ENCODE results near the gene C2CD5.

The C2CD5 gene, protein sequence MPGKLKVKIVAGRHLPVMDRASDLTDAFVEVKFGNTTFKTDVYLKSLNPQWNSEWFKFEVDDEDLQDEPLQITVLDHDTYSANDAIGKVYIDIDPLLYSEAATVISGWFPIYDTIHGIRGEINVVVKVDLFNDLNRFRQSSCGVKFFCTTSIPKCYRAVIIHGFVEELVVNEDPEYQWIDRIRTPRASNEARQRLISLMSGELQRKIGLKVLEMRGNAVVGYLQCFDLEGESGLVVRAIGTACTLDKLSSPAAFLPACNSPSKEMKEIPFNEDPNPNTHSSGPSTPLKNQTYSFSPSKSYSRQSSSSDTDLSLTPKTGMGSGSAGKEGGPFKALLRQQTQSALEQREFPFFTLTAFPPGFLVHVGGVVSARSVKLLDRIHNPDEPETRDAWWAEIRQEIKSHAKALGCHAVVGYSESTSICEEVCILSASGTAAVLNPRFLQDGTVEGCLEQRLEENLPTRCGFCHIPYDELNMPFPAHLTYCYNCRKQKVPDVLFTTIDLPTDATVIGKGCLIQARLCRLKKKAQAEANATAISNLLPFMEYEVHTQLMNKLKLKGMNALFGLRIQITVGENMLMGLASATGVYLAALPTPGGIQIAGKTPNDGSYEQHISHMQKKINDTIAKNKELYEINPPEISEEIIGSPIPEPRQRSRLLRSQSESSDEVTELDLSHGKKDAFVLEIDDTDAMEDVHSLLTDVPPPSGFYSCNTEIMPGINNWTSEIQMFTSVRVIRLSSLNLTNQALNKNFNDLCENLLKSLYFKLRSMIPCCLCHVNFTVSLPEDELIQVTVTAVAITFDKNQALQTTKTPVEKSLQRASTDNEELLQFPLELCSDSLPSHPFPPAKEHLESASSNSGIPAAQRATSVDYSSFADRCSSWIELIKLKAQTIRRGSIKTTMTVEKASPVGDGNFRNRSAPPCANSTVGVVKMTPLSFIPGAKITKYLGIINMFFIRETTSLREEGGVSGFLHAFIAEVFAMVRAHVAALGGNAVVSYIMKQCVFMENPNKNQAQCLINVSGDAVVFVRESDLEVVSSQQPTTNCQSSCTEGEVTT

DNA sequence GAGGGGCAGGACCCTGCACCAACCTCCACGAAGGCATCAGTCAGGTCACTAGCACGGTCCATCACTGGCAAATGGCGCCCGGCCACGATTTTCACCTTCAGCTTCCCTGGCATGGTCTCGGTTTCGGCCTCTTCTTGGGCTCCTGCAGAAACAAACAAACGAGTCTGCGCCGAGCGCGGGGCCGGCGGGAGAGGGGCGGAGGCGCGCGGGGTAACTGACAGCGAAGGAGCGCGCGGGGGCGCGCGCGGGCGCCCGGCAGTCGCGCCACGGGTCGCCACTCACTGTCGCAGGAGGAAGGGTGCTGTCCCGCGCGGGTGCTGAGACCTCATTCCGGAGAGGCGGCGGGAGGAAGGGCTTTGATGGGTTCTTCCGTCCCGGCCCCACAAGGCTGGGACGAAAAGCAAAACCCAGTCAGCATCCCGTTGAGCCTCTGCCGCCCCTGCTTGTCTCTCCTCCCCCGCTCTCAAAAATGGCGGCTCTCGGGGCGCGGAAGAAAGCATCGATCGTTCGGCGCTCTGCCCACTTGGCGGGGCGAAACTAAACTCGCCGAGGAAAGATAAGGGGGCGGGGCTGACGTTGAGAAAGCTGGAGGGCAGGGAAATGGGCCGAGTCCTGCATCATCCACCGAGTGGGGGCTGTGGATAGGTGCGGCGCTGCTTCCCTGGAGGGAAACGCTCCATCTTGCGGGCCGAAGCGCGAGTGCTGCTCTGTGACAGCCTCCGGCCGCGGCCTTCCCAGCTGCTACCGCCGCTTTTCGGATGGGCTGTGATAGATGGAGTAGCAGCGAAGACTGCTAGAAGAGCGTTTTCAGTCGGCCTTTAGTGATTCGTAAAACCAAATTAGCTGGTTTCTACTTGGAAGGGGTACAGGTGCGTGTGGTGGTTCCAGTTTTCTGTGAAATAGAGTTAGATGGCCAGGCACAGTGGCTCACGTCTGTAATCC lies at the start of gene C2CD5:
C2CD5 (minus strand) TSS at position 505 of the 942 bp plus-strand sequence; CDS start at position 113, 392 bp downstream.
- peaks cover 22% of the 10 kb centered on the region; the same call in 1 of the 2 replicates for H3K36me3 ChIP-seq (ENCODE audit: insufficient read depth, low read length)
- peak within 1 kb of the TSS; percentile 87 for H2AFZ ChIP-seq (ENCODE audit: low read depth, low read length)
- peak within 1 kb of the TSS; percentile 89 to 96 for H3K4me3 ChIP-seq (ENCODE audit: low read depth in 1 of 2, low read length in 2 of 2)
- DNase-seq (peak; percentile 97), ATAC-seq (ENCODE audit: insufficient read depth, low read depth) (peak; percentile 89)
- H3K27me3 ChIP-seq (ENCODE audit: insufficient read depth, low read length, poor library complexity): no peaks in the 10 kb centered on the region
- H3K27ac ChIP-seq (ENCODE audit: low read length): peak within 1 kb of the TSS; percentile 94
- H3K9ac ChIP-seq (ENCODE audit: low read depth, low read length): peak within 1 kb of the TSS; percentile 92
- H3K4me1 ChIP-seq (ENCODE audit: insufficient read depth, low read length): peaks cover 34% of the 10 kb centered on the region
- peaks cover 39% of the 10 kb centered on the region for H3K79me2 ChIP-seq (ENCODE audit: insufficient read depth, low read length)
- TF ChIP-seq EZH2 (IDR thresholded peaks at IDR 0.05; ENCODE audit: borderline replicate concordance, low read depth, low read length, severe bottlenecking): no peak
- TF ChIP-seq, protein P1, sequence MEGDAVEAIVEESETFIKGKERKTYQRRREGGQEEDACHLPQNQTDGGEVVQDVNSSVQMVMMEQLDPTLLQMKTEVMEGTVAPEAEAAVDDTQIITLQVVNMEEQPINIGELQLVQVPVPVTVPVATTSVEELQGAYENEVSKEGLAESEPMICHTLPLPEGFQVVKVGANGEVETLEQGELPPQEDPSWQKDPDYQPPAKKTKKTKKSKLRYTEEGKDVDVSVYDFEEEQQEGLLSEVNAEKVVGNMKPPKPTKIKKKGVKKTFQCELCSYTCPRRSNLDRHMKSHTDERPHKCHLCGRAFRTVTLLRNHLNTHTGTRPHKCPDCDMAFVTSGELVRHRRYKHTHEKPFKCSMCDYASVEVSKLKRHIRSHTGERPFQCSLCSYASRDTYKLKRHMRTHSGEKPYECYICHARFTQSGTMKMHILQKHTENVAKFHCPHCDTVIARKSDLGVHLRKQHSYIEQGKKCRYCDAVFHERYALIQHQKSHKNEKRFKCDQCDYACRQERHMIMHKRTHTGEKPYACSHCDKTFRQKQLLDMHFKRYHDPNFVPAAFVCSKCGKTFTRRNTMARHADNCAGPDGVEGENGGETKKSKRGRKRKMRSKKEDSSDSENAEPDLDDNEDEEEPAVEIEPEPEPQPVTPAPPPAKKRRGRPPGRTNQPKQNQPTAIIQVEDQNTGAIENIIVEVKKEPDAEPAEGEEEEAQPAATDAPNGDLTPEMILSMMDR (IDR thresholded peaks at IDR 0.05; ENCODE audit: borderline replicate concordance, extremely low read depth, low read length, poor library complexity, severe bottlenecking): peak; percentile 44
- no peaks in the 10 kb centered on the region for H3K9me3 ChIP-seq (ENCODE audit: insufficient read depth, low read length, severe bottlenecking)
- H4K20me1 ChIP-seq (ENCODE audit: insufficient read depth, low read length): no peaks in the 10 kb centered on the region
- peak within 1 kb of the TSS; percentile 98 for H3K4me2 ChIP-seq (ENCODE audit: insufficient read depth, low read length)

DNA sequence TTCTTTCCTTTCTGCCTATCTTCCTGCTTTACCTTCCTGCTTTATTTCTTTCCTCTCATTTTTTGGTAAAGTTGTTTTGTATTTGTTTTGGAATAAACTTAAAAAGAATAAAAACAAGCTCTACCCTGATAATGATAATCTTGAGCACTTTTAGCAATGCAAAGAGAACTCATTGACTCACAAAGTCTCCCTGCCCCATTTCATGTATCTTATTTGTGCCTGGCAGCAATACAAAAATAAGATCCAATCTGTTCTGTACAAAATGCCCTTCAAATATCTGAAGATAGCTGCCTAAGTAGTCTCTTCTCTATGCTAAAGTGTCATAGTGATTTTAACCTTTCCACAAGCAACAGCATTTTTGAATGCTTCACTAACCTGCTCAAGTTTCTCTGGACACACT lies 49.5 kb upstream of the C2CD5 start:
- Histone ChIP-seq H3K79me2 (ENCODE audit: insufficient read depth, low read length) (no peaks in the 10 kb centered on the region), H3K27me3 (ENCODE audit: insufficient read depth, low read length, poor library complexity) (no peaks in the 10 kb centered on the region), H3K9me3 (ENCODE audit: insufficient read depth, low read length, severe bottlenecking) (no peaks in the 10 kb centered on the region), H3K9ac (ENCODE audit: low read depth, low read length) (no peak overlapping the region), H3K36me3 (ENCODE audit: insufficient read depth, low read length) (no peaks in the 10 kb centered on the region), H3K4me2 (ENCODE audit: insufficient read depth, low read length) (no peak overlapping the region), H4K20me1 (ENCODE audit: insufficient read depth, low read length) (no peaks in the 10 kb centered on the region), H3K4me3 (ENCODE audit: low read depth in 1 of 2, low read length in 2 of 2) (no peak overlapping the region), H2AFZ (ENCODE audit: low read depth, low read length) (no peak overlapping the region), H3K27ac (ENCODE audit: low read length) (no peak overlapping the region), H3K4me1 (ENCODE audit: insufficient read depth, low read length) (no peaks in the 10 kb centered on the region)
- no peak for DNase-seq
- no peak for ATAC-seq (ENCODE audit: insufficient read depth, low read depth)
- TF ChIP-seq EZH2 (IDR thresholded peaks at IDR 0.05; ENCODE audit: borderline replicate concordance, low read depth, low read length, severe bottlenecking): no peak
- TF ChIP-seq, protein P1 (IDR thresholded peaks at IDR 0.05; ENCODE audit: borderline replicate concordance, extremely low read depth, low read length, poor library complexity, severe bottlenecking): no peak

DNA sequence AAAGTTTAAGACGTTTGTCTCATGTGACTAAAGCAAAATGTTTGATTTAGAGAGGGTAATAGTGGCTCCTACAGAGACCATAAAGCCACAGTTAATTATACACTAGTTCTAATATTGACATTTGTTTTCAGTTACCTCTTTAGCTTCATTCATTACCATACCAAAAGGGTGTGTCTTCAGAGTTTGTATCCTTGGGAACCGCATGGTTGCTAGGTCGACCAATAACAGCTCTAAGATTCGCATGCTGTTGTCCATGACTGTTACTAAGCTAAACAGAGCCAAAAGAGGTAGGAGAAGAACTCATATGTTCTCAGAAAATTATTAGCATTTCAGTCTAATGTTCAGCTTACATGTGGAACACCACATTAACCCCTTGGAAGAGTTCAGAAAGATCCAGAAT lies 44.5 kb upstream of the C2CD5 start:
- DNase-seq (no peak), ATAC-seq (ENCODE audit: insufficient read depth, low read depth) (no peak)
- Histone ChIP-seq H3K4me3 (ENCODE audit: low read depth in 1 of 2, low read length in 2 of 2) (no peak overlapping the region), H4K20me1 (ENCODE audit: insufficient read depth, low read length) (no peaks in the 10 kb centered on the region), H3K79me2 (ENCODE audit: insufficient read depth, low read length) (no peaks in the 10 kb centered on the region), H3K9ac (ENCODE audit: low read depth, low read length) (no peak overlapping the region), H3K36me3 (ENCODE audit: insufficient read depth, low read length) (no peaks in the 10 kb centered on the region), H2AFZ (ENCODE audit: low read depth, low read length) (no peak overlapping the region), H3K4me2 (ENCODE audit: insufficient read depth, low read length) (no peak overlapping the region), H3K27ac (ENCODE audit: low read length) (no peak overlapping the region), H3K9me3 (ENCODE audit: insufficient read depth, low read length, severe bottlenecking) (no peaks in the 10 kb centered on the region), H3K4me1 (ENCODE audit: insufficient read depth, low read length) (no peaks in the 10 kb centered on the region), H3K27me3 (ENCODE audit: insufficient read depth, low read length, poor library complexity) (no peaks in the 10 kb centered on the region)
- TF ChIP-seq EZH2 (IDR thresholded peaks at IDR 0.05; ENCODE audit: borderline replicate concordance, low read depth, low read length, severe bottlenecking): no peak

Measured in DND-41 (cell line).